ENCODE measurements around the gene MPG. TPM values are rescaled to one million over a fixed set of nuclear protein-coding genes. Genes with fewer than 3 reads are reported as not detected.

The MPG gene
- total and polyA plus RNA-seq, 2 experiments from 2014 or later, result 38.0 to 91.1 TPM

- no peak for ATAC-seq
These were observed 26.9 kb downstream of the MPG start for GRCh38 chr16:104928-105327.

More at GRCh38 chr16:104928-105327, 26.9 kb downstream of the MPG start:
- H3K4me3 ChIP-seq, result no peak overlapping the region
- no peak overlapping the region; the same call in 1 of the 2 replicates for H3K27ac Mint-ChIP-seq
- no peak overlapping the region for H2AFZ ChIP-seq
- no peaks in the 10 kb centered on the region for H3K9me2 ChIP-seq (ENCODE audit: insufficient read depth)
- H3F3A ChIP-seq (replicated peaks; ENCODE audit: low read depth), result 0 out of 2 replicates have a peak, but pooled peaks cover 17% of the 10 kb centered on the region
- H3K79me2 ChIP-seq (replicated peaks; ENCODE audit: insufficient read depth), result no peaks in the 10 kb centered on the region
- H4K20me1 ChIP-seq (replicated peaks; ENCODE audit: insufficient read depth), result peaks cover 7% of the 10 kb centered on the region
- H3K4me1 ChIP-seq (ENCODE audit: insufficient read depth), result no peaks in the 10 kb centered on the region
- peaks cover 9% of the 10 kb centered on the region; the same call in 2 of the 3 replicates for H3K36me3 Mint-ChIP-seq (ENCODE audit: low read depth)
- no peaks in the 10 kb centered on the region for H3K27me3 ChIP-seq (ENCODE audit: insufficient read depth)
- peaks cover 11% of the 10 kb centered on the region for H3K27me3 Mint-ChIP-seq (ENCODE audit: insufficient read depth, low read depth, poor library complexity)
- H3K4me3 Mint-ChIP-seq, result no peak overlapping the region
- DNase-seq (ENCODE audit: low spot score), result no peak
- H3K4me1 Mint-ChIP-seq, result no peaks in the 10 kb centered on the region
- H3K4me2 ChIP-seq, result no peak overlapping the region
- H3K36me3 ChIP-seq (ENCODE audit: insufficient read depth), result peaks cover 4% of the 10 kb centered on the region; the same call in 1 of the 2 replicates
- H3K9me3 Mint-ChIP-seq, result no peaks in the 10 kb centered on the region
- no peak overlapping the region for H3K27ac ChIP-seq (ENCODE audit: low read depth)
- no peak for TF ChIP-seq CREB1 (CRISPR knock-in tag; IDR thresholded peaks at IDR 0.05; ENCODE audit: low read depth)
- TF ChIP-seq POLR2AphosphoS5 (IDR thresholded peaks at IDR 0.05; ENCODE audit: low read depth), result no peak
- no peak for TF ChIP-seq CTCF (conservative IDR thresholded peaks at IDR 0.05; ENCODE audit: low read depth in 2 of 2)
- TF ChIP-seq ZNF331 (CRISPR knock-in tag; IDR thresholded peaks at IDR 0.05; ENCODE audit: low read depth), result no peak
- no peak for TF ChIP-seq ZNF114 (CRISPR knock-in tag; IDR thresholded peaks at IDR 0.05)
- TF ChIP-seq REST (IDR thresholded peaks at IDR 0.05; ENCODE audit: unreplicated experiment), result no peak
- TF ChIP-seq ETS1 (IDR thresholded peaks at IDR 0.05), result no peak
- TF ChIP-seq STAT1 (IDR thresholded peaks at IDR 0.05; ENCODE audit: unreplicated experiment), result no peak
- no peak for TF ChIP-seq ZNF462 (CRISPR knock-in tag; IDR thresholded peaks at IDR 0.05)
- TF ChIP-seq EZH2 (IDR thresholded peaks at IDR 0.05; ENCODE audit: low read depth, unreplicated experiment), result no peak
- no peak for TF ChIP-seq JUNB (IDR thresholded peaks at IDR 0.05; ENCODE audit: unreplicated experiment)
- TF ChIP-seq NANOG (IDR thresholded peaks at IDR 0.05; ENCODE audit: borderline replicate concordance), result no peak
- no peak for TF ChIP-seq EZH2phosphoT487 (IDR thresholded peaks at IDR 0.05; ENCODE audit: unreplicated experiment)

Data from GM23338 (cell line).